ENCODE results near the gene NFIL3.
"Not testable (repeated sequence)": the region's sequence is repeated elsewhere in the genome, so short reads cannot be mapped to it uniquely, and the experiment has no call there.

Gene NFIL3

DNA sequence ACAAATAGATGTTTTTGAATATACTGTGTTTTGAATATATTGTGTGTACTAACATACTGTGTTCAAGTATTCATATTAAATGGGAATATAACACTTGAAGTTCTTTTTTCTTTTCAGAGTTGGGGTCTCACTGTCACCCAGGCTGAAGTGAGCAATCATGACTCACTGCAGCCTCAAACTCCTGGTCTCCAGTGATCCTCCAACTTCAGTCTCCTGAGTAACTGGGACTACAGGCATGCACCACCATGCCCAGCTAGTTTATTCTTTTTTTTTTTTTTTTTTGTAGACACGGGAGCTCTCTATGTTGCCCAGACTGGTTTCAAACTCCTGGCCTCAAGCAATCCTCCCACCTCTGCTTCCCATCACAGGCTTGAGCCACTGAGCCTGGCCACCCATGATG lies 38.7 kb downstream of the NFIL3 start:
- Histone ChIP-seq H3K79me2 (no peaks in the 10 kb centered on the region), H3K9ac (no peak overlapping the region), H2AFZ (no peak overlapping the region), H3K27me3 (ENCODE audit: control insufficient read depth, insufficient read depth, low read length) (no peaks in the 10 kb centered on the region), H3K9me3 (ENCODE audit: control insufficient read depth, low read length) (no peaks in the 10 kb centered on the region), H3K27ac (no peak overlapping the region), H3K4me1 (no peaks in the 10 kb centered on the region), H3K36me3 (ENCODE audit: control insufficient read depth, insufficient read depth, low read length) (no peaks in the 10 kb centered on the region), H3K4me2 (ENCODE audit: low read length) (no peak overlapping the region), H3K4me3 (ENCODE audit: low read depth, low read length) (no peak overlapping the region)
- TF ChIP-seq, protein P1, sequence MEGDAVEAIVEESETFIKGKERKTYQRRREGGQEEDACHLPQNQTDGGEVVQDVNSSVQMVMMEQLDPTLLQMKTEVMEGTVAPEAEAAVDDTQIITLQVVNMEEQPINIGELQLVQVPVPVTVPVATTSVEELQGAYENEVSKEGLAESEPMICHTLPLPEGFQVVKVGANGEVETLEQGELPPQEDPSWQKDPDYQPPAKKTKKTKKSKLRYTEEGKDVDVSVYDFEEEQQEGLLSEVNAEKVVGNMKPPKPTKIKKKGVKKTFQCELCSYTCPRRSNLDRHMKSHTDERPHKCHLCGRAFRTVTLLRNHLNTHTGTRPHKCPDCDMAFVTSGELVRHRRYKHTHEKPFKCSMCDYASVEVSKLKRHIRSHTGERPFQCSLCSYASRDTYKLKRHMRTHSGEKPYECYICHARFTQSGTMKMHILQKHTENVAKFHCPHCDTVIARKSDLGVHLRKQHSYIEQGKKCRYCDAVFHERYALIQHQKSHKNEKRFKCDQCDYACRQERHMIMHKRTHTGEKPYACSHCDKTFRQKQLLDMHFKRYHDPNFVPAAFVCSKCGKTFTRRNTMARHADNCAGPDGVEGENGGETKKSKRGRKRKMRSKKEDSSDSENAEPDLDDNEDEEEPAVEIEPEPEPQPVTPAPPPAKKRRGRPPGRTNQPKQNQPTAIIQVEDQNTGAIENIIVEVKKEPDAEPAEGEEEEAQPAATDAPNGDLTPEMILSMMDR (IDR thresholded peaks at IDR 0.05) = no peak

GRCh38 chr9:91383577-91383976 lies 40.1 kb downstream of the NFIL3 start:
- no peaks in the 10 kb centered on the region for H3K4me1 ChIP-seq
- no peak overlapping the region for H3K4me3 ChIP-seq (ENCODE audit: low read depth, low read length)
- H2AFZ ChIP-seq = no peak overlapping the region
- no peaks in the 10 kb centered on the region for H3K36me3 ChIP-seq (ENCODE audit: control insufficient read depth, insufficient read depth, low read length)
- TF ChIP-seq, protein P1 (IDR thresholded peaks at IDR 0.05) = no peak
- no peaks in the 10 kb centered on the region for H3K27me3 ChIP-seq (ENCODE audit: control insufficient read depth, insufficient read depth, low read length)
- H3K79me2 ChIP-seq = no peaks in the 10 kb centered on the region
- H3K4me2 ChIP-seq (ENCODE audit: low read length) = no peak overlapping the region
- no peaks in the 10 kb centered on the region for H3K9me3 ChIP-seq (ENCODE audit: control insufficient read depth, low read length)
- no peak overlapping the region for H3K9ac ChIP-seq
- no peak overlapping the region for H3K27ac ChIP-seq

GRCh38 chr9:91382298-91382697 lies 41.3 kb downstream of the NFIL3 start:
- H3K9me3 ChIP-seq (ENCODE audit: control insufficient read depth, low read length) = no peaks in the 10 kb centered on the region
- H3K4me2 ChIP-seq (ENCODE audit: low read length) = no peak overlapping the region
- H3K79me2 ChIP-seq = no peaks in the 10 kb centered on the region
- H3K4me1 ChIP-seq = no peaks in the 10 kb centered on the region
- no peak overlapping the region for H3K4me3 ChIP-seq (ENCODE audit: low read depth, low read length)
- no peak overlapping the region for H3K9ac ChIP-seq
- H2AFZ ChIP-seq = no peak overlapping the region
- TF ChIP-seq, protein P1 (IDR thresholded peaks at IDR 0.05) = no peak
- H3K27me3 ChIP-seq (ENCODE audit: control insufficient read depth, insufficient read depth, low read length) = no peaks in the 10 kb centered on the region
- H3K27ac ChIP-seq = no peak overlapping the region
- no peaks in the 10 kb centered on the region for H3K36me3 ChIP-seq (ENCODE audit: control insufficient read depth, insufficient read depth, low read length)

GRCh38 chr9:91379426-91379825 lies 44.2 kb downstream of the NFIL3 start:
- Histone ChIP-seq H3K27ac (no peak overlapping the region), H3K9ac (no peak overlapping the region), H3K79me2 (no peaks in the 10 kb centered on the region), H3K27me3 (ENCODE audit: control insufficient read depth, insufficient read depth, low read length) (no peaks in the 10 kb centered on the region), H3K4me1 (no peaks in the 10 kb centered on the region), H2AFZ (no peak overlapping the region), H3K9me3 (ENCODE audit: control insufficient read depth, low read length) (no peaks in the 10 kb centered on the region), H3K36me3 (ENCODE audit: control insufficient read depth, insufficient read depth, low read length) (no peaks in the 10 kb centered on the region), H3K4me2 (ENCODE audit: low read length) (no peak overlapping the region), H3K4me3 (ENCODE audit: low read depth, low read length) (no peak overlapping the region)
- TF ChIP-seq, protein P1 (IDR thresholded peaks at IDR 0.05) = no peak

DNA sequence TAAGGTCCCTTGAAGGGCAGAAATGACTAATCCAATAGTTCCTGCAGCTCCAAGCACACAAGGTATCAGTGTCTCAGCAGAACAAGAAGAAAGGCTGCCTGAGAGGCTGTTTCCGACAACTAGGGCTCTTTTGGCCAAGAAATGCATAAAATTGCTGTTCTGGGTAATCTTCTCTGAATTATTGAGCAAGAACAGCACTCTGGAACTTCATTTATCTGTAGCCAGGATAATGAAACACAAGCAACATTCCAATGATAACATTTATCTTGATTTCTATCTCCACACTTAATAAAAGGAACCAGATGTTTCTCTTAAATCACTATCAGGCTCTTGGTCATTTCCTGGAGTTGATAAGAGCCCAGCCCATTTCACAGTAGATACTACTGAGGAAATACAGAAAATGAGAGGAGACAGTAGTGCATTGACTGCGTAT lies 44.9 kb downstream of the NFIL3 start:
- H3K27ac ChIP-seq = no peak overlapping the region
- TF ChIP-seq, protein P1 (IDR thresholded peaks at IDR 0.05) = no peak

DNA sequence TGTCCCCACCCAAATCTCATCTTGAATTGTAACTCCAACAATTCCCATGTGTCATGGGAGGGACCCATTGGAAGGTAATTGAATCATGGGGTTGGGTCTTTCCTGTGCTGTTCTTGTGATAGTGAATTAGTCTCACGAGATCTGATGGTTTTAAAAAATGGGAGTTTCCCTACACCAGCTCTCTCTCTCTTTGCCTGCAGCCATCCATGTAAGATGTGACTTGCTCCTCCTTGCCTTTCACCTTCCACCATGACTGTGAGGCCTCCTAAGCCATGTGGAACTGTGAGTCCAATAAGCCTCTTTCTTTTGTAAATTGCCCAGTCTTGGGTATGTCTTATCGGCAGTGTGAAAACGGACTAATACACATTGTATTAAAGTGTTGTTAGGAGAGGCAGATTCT lies 45.6 kb downstream of the NFIL3 start:
- not testable (repeated sequence) for H3K4me1 ChIP-seq; H3K4me2 ChIP-seq (ENCODE audit: low read length); H2AFZ ChIP-seq; H3K36me3 ChIP-seq (ENCODE audit: control insufficient read depth, insufficient read depth, low read length); H3K9ac ChIP-seq; H3K27ac ChIP-seq; H3K9me3 ChIP-seq (ENCODE audit: control insufficient read depth, low read length); H3K27me3 ChIP-seq (ENCODE audit: control insufficient read depth, insufficient read depth, low read length); H3K4me3 ChIP-seq (ENCODE audit: low read depth, low read length); H3K79me2 ChIP-seq

More for the DNA sequence above, 44.9 kb downstream of the NFIL3 start:
- Histone ChIP-seq H3K79me2 (no peaks in the 10 kb centered on the region), H2AFZ (no peak overlapping the region), H3K36me3 (ENCODE audit: control insufficient read depth, insufficient read depth, low read length) (no peaks in the 10 kb centered on the region), H3K4me1 (no peaks in the 10 kb centered on the region), H3K9ac (no peak overlapping the region), H3K4me3 (ENCODE audit: low read depth, low read length) (no peak overlapping the region), H3K27me3 (ENCODE audit: control insufficient read depth, insufficient read depth, low read length) (no peaks in the 10 kb centered on the region), H3K9me3 (ENCODE audit: control insufficient read depth, low read length) (no peaks in the 10 kb centered on the region), H3K4me2 (ENCODE audit: low read length) (no peak overlapping the region)
